ENCODE measurements around the gene SZT2. TPM values are rescaled to one million over a fixed set of nuclear protein-coding genes. Genes with fewer than 3 reads are reported as not detected.

SZT2 gene
- total RNA-seq, 1 donor from 2014 or later, result 30.0 TPM

GRCh38 chr1:43357251-43357650 lies 32.4 kb upstream of the SZT2 start:
- no peak overlapping the region for H3K9ac ChIP-seq (ENCODE audit: low read length)
- Mint-ChIP-seq H3K4me1 (ENCODE audit: low read depth, unreplicated experiment) (peaks cover 2% of the 10 kb centered on the region), H3K27me3 (ENCODE audit: low read depth, unreplicated experiment) (no peaks in the 10 kb centered on the region), H3K36me3 (ENCODE audit: low read depth, unreplicated experiment) (peaks cover 13% of the 10 kb centered on the region), H3K27ac (ENCODE audit: unreplicated experiment) (no peak overlapping the region), H3K9me3 (ENCODE audit: unreplicated experiment) (no peaks in the 10 kb centered on the region), H3K4me3 (ENCODE audit: unreplicated experiment) (peak overlapping the region; percentile 92)
- peaks cover 35% of the 10 kb centered on the region for H3K79me2 ChIP-seq (ENCODE audit: insufficient read depth, low read length)
- H3K4me1 ChIP-seq (ENCODE audit: insufficient read depth, low read length), result peaks cover 29% of the 10 kb centered on the region
- H3K4me3 ChIP-seq (ENCODE audit: insufficient read depth, low read depth, low read length), result no peak overlapping the region
- peaks cover 20% of the 10 kb centered on the region for H3K36me3 ChIP-seq (ENCODE audit: insufficient read depth, low read length)
- no peak for FAIRE-seq
- TF ChIP-seq EZH2 (IDR thresholded peaks at IDR 0.05; ENCODE audit: insufficient read depth, low read length), result no peak
- no peak for TF ChIP-seq CTCF (IDR thresholded peaks at IDR 0.05; ENCODE audit: insufficient read depth, low read depth, low read length)
- no peaks in the 10 kb centered on the region for H3K9me3 ChIP-seq (ENCODE audit: insufficient read depth, low read depth, low read length)
- H3K27me3 ChIP-seq (ENCODE audit: insufficient read depth, low read length), result no peaks in the 10 kb centered on the region
- no peak overlapping the region for H2AFZ ChIP-seq (ENCODE audit: low read depth, low read length)
- no peak overlapping the region for H3K4me2 ChIP-seq (ENCODE audit: low read length)
- no peak overlapping the region for H3K27ac ChIP-seq (ENCODE audit: low read depth, low read length)
- H4K20me1 ChIP-seq (ENCODE audit: insufficient read depth, low read length), result peaks cover 30% of the 10 kb centered on the region
- DNase-seq (ENCODE audit: low read depth), result no peak

- Mint-ChIP-seq H3K9me3 (ENCODE audit: unreplicated experiment) (no peaks in the 10 kb centered on the region), H3K27me3 (ENCODE audit: low read depth, unreplicated experiment) (no peaks in the 10 kb centered on the region), H3K36me3 (ENCODE audit: low read depth, unreplicated experiment) (peaks cover 13% of the 10 kb centered on the region), H3K4me1 (ENCODE audit: low read depth, unreplicated experiment) (peaks cover 2% of the 10 kb centered on the region), H3K4me3 (ENCODE audit: unreplicated experiment) (peak overlapping the region; percentile 92), H3K27ac (ENCODE audit: unreplicated experiment) (peak overlapping the region; percentile 94)
- H3K9me3 ChIP-seq (ENCODE audit: insufficient read depth, low read depth, low read length), result no peaks in the 10 kb centered on the region
- H3K36me3 ChIP-seq (ENCODE audit: insufficient read depth, low read length), result peaks cover 26% of the 10 kb centered on the region
- H2AFZ ChIP-seq (ENCODE audit: low read depth, low read length), result peak overlapping the region; percentile 71
- FAIRE-seq (no peak), DNase-seq (ENCODE audit: low read depth) (peak; percentile 41)
- TF ChIP-seq CTCF (IDR thresholded peaks at IDR 0.05; ENCODE audit: insufficient read depth, low read depth, low read length) (peak; percentile 24), EZH2 (IDR thresholded peaks at IDR 0.05; ENCODE audit: insufficient read depth, low read length) (no peak)
- H3K4me1 ChIP-seq (ENCODE audit: insufficient read depth, low read length), result peaks cover 29% of the 10 kb centered on the region
- H3K27ac ChIP-seq (ENCODE audit: low read depth, low read length), result peak overlapping the region; percentile 70
- peaks cover 31% of the 10 kb centered on the region for H4K20me1 ChIP-seq (ENCODE audit: insufficient read depth, low read length)
- H3K4me3 ChIP-seq (ENCODE audit: insufficient read depth, low read depth, low read length), result peak overlapping the region; percentile 73
- H3K27me3 ChIP-seq (ENCODE audit: insufficient read depth, low read length), result no peaks in the 10 kb centered on the region
- peak overlapping the region; percentile 88 for H3K9ac ChIP-seq (ENCODE audit: low read length)
- H3K4me2 ChIP-seq (ENCODE audit: low read length), result peak overlapping the region; percentile 92
- H3K79me2 ChIP-seq (ENCODE audit: insufficient read depth, low read length), result peaks cover 42% of the 10 kb centered on the region
These were observed 31.5 kb upstream of the SZT2 start for GRCh38 chr1:43358121-43358745.
